ENCODE measurements around the gene PRDM16.

Gene PRDM16

DNA sequence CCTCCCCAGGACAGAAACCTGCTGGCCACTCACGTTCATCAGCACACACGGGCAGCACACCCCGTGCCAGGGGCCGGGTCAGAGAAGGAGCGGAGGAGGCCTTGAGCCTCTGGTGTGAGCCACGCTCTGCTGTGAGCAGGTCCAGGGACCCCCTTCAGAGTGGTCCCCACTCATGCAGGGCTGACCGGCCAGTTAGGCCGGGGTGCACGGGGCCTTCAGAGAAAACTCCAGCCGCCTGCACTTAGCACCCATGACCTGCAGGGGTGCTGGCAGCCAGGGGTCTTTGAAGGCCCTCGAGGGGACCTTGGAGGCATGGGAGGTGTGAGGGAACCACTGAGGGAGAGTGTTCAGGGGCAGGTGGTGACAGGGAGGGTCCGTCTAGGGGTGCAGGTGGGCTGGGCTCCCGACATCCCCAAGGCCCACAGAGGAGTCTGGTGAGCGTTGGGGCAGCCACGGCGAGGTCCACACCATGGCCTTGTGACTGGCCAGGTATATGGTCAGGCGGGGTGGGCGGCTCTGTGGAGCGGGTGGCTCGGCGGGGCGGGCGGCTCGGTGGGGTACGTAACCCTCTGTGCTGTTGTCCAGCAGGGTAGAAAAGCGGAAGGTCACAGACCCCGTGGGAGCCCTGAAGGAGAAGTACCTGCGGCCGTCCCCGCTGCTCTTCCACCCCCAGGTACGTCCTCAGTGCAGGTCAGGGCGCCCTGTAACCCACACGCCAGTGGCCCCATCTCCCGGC lies 345.1 kb downstream of the PRDM16 start:
- no peak overlapping the region for H3K27ac ChIP-seq (ENCODE audit: low read depth, low read length)
- no peaks in the 10 kb centered on the region for H3K36me3 ChIP-seq (ENCODE audit: control insufficient read depth, insufficient read depth, low read length)
- peaks cover 4% of the 10 kb centered on the region for H3K27me3 ChIP-seq (ENCODE audit: control insufficient read depth, insufficient read depth, low read length)
- H3K4me3 ChIP-seq (ENCODE audit: low read length): no peak overlapping the region
- no peaks in the 10 kb centered on the region for H3K4me1 ChIP-seq (ENCODE audit: control insufficient read depth, insufficient read depth, low read length)
- no peak overlapping the region for H3K9ac ChIP-seq (ENCODE audit: low read length)

DNA sequence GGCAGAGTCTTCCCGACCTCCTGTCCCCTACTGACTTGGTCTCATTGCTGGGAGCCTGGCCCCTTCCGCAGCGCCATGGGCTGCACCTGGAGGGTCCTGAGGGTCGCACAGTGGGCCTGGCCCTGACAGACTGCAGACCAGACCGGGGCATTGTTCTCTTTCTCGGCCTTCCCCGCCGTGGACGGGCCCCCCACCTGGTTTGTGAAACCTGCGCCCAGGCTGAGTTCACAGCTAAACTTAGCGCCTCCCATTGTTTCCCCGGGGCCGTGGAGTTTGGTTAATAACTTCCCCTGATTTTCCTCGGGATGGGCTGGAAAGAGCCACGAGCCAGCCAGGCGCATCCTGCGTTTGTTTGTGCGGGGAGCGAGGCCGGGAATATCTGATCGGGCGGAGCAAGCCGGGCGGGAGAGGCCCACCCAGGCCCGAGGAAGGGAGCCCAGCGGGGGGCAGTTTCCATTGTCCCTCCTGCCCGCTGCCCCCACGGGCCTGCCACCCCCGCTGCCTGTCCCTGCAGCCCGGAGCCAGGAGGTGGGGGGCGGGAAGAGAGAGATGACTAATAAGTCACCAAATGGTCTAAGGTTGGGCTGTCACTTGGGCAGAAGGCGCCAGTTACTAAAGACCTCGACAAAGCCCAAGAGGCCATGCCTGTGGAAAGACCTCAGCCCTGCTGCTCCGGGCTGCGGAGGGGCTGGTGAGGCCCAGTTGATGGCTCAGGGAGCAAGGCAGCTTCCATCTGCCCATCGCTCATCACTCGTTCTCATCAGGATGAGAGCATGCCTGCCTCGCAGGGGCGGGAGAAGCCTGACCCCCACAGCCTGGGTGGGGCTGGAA lies 346.5 kb downstream of the PRDM16 start:
- Histone ChIP-seq H3K4me1 (ENCODE audit: control insufficient read depth, insufficient read depth, low read length) (no peaks in the 10 kb centered on the region), H3K27ac (ENCODE audit: low read depth, low read length) (no peak overlapping the region), H3K9ac (ENCODE audit: low read length) (no peak overlapping the region), H3K36me3 (ENCODE audit: control insufficient read depth, insufficient read depth, low read length) (no peaks in the 10 kb centered on the region), H3K4me3 (ENCODE audit: low read length) (no peak overlapping the region), H3K27me3 (ENCODE audit: control insufficient read depth, insufficient read depth, low read length) (no peaks in the 10 kb centered on the region)

DNA sequence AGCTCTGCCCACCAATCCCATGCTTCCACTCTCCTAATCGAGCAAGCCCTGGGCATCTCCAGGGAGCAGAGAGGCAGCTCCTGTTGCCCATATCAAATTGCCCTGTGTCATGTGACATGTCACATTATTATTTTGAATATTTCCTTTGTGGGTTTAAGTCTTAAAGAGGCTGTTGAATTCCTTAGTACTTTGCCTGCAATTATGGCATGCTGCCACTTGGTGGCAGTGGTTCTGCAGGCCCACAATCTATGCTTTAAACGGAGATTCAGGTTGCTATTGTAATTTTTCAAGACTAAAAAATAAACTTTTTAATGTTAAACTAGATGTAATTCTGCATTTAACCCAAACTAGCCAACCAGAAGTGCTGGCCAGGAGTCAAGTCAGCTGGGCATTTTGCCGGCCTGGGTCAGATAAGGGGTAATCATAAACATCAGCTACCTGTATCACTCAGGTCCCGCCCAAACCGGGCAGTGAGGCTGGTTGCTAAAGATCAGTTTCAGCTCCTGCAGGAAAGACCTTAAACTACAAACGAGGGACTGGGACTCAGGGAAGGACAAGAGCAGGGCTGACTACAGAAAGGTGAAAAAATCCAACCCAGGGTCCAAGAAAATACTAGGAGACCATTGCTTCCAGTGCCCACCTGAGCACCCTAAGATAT lies 348.2 kb downstream of the PRDM16 start:
- Histone ChIP-seq H3K4me1 (ENCODE audit: control insufficient read depth, insufficient read depth, low read length) (no peaks in the 10 kb centered on the region), H3K27me3 (ENCODE audit: control insufficient read depth, insufficient read depth, low read length) (peaks cover 3% of the 10 kb centered on the region), H3K36me3 (ENCODE audit: control insufficient read depth, insufficient read depth, low read length) (no peaks in the 10 kb centered on the region), H3K9ac (ENCODE audit: low read length) (no peak overlapping the region), H3K27ac (ENCODE audit: low read depth, low read length) (no peak overlapping the region), H3K4me3 (ENCODE audit: low read length) (no peak overlapping the region)

DNA sequence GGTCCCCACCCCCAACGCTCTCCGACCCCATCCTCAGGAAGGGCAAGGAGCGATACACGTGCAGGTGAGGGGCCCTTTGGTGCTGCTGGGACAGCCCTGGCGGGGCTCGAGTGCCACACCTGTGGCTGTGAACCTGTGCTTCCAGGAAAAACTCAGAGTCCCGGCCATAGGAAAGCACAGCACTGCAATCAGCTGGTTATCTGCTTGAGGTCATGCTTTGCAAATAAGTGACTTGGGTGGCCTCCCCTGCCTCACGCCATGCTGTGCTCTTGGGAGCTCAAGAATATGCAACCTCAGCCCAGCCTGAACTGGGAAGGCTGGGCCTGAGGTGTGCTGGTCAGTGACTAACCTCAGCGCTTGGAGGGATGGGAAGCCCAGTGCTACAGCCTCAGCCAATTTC lies 348.9 kb downstream of the PRDM16 start:
- Histone ChIP-seq H3K4me3 (ENCODE audit: low read length) (no peak overlapping the region), H3K36me3 (ENCODE audit: control insufficient read depth, insufficient read depth, low read length) (no peaks in the 10 kb centered on the region), H3K4me1 (ENCODE audit: control insufficient read depth, insufficient read depth, low read length) (no peaks in the 10 kb centered on the region), H3K27ac (ENCODE audit: low read depth, low read length) (no peak overlapping the region), H3K9ac (ENCODE audit: low read length) (no peak overlapping the region), H3K27me3 (ENCODE audit: control insufficient read depth, insufficient read depth, low read length) (peaks cover 4% of the 10 kb centered on the region)

DNA sequence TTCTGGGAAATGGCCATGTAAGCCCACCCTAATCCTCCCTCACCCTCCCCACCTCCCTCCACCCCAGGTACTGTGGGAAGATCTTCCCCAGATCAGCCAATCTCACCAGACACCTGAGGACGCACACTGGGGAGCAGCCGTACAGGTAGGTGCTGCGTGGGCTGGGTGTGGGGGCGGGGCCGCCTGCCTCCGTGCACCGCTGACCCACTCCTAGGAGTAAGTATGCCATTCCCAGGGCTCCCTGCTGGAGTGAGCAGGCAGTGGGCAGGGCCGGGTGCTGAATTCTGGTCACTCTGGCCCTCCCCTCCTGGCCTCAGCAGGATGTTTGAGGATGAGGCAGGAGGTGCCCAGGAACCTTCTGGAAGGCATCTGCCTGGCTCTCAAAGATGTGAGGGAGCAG lies 349.6 kb downstream of the PRDM16 start:
- peaks cover 6% of the 10 kb centered on the region for H3K27me3 ChIP-seq (ENCODE audit: control insufficient read depth, insufficient read depth, low read length)
- H3K27ac ChIP-seq (ENCODE audit: low read depth, low read length): no peak overlapping the region

DNA sequence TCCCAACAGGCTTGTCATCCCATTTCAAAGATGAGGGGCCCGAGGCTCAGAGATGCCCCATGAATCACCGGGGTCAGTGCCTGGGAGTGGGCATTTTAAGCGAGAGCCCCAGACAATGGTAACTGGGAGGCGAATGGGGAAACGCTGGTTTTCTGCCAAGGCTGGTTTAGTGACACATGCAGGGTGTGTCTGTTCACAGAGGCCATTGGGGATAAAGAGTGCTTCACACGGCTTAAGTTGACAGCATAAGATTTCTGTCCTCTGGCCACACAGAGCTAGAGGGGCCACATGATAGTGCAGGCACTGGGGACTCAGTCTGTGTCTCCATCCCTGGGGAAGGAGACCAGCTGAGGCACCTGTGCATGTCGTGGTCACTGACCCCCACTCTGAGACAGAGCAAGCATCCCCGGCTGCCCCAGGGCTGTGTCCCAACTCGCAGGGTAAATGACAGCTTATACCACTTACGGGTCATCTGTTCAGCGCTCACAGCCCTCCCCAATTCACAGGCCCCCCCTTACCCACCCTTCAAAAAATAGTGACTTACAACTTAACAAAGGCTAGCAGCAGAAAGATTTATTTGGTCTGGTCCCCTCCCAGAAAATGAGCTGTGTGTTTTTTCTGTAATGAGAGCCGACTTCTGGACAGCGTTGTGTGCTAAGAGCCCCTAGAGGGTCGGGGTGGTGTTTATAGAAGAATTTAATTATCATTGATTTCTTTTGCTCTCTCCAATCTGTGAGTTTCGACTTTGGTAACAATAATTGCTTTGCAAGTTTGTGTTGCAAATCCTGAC lies 350.6 kb downstream of the PRDM16 start:
- H3K27ac ChIP-seq (ENCODE audit: low read depth, low read length): no peak overlapping the region
- H3K4me3 ChIP-seq (ENCODE audit: low read length): no peak overlapping the region
- no peaks in the 10 kb centered on the region for H3K36me3 ChIP-seq (ENCODE audit: control insufficient read depth, insufficient read depth, low read length)
- H3K4me1 ChIP-seq (ENCODE audit: control insufficient read depth, insufficient read depth, low read length): no peaks in the 10 kb centered on the region
- no peak overlapping the region for H3K9ac ChIP-seq (ENCODE audit: low read length)
- peaks cover 6% of the 10 kb centered on the region for H3K27me3 ChIP-seq (ENCODE audit: control insufficient read depth, insufficient read depth, low read length)

More for the DNA sequence above, 349.6 kb downstream of the PRDM16 start:
- Histone ChIP-seq H3K36me3 (ENCODE audit: control insufficient read depth, insufficient read depth, low read length) (no peaks in the 10 kb centered on the region), H3K9ac (ENCODE audit: low read length) (no peak overlapping the region), H3K4me1 (ENCODE audit: control insufficient read depth, insufficient read depth, low read length) (no peaks in the 10 kb centered on the region), H3K4me3 (ENCODE audit: low read length) (no peak overlapping the region)

DNA sequence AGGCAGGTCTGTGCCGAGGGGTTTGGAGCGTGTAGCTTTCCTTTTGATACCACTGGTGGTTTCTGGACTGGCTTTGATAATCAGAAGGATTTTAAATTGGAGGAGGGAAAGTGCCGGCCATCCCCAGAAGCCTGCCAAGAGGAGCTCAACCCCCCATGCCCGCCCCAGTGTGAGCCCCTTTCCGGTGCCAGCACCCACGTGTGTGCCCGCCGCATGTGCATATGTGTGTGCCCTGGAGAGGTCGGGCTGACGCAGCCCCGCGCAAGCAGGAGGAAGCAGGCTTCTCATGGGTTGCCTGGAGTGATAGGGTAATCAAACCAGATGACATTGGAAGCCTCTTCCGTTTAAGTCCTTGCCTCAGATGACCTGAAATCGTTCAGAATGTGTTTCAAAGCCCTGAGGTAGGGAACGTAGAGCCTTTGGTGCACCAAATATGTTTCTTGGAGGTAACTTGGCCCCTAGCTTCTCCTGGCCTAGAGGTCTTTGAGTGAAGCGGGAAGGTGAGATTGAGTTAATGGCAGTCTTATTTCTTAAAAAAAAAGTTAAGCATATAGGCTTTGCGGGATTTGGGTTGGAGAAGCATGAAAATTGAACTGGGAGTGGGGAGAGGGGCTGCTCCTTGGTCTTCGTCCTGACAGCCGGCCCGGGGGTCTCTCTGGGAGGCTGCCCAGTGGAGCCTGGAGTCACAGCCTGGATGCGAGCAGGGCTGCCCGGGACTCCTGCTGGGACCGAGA lies 351.4 kb downstream of the PRDM16 start:
- H3K27ac ChIP-seq (ENCODE audit: low read depth, low read length): no peak overlapping the region
- no peak overlapping the region for H3K9ac ChIP-seq (ENCODE audit: low read length)
- peaks cover 6% of the 10 kb centered on the region for H3K27me3 ChIP-seq (ENCODE audit: control insufficient read depth, insufficient read depth, low read length)
- no peaks in the 10 kb centered on the region for H3K36me3 ChIP-seq (ENCODE audit: control insufficient read depth, insufficient read depth, low read length)
- H3K4me1 ChIP-seq (ENCODE audit: control insufficient read depth, insufficient read depth, low read length): no peaks in the 10 kb centered on the region
- no peak overlapping the region for H3K4me3 ChIP-seq (ENCODE audit: low read length)

DNA sequence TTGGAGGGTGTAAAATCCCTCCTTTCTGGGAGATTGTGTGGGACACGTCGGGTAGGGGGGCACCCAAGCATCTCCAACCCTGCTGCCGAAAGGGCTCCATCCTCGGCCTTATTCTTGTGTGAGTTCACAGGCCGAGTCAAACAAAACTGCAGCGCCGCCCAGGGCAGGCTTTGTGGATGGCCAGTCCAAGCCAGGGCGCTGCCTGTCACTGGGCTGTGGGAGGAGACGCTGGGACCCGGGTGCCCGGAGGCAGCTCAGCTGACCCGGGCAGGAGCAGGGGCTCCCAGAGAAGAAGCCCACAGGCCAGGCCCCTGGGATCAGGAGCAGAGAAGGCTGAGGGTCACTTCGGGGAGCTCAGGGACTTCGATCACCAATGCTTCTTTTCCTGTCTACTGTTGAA lies 353.6 kb downstream of the PRDM16 start:
- no peak overlapping the region for H3K9ac ChIP-seq (ENCODE audit: low read length)
- H3K4me1 ChIP-seq (ENCODE audit: control insufficient read depth, insufficient read depth, low read length): no peaks in the 10 kb centered on the region
- peaks cover 6% of the 10 kb centered on the region for H3K27me3 ChIP-seq (ENCODE audit: control insufficient read depth, insufficient read depth, low read length)
- H3K27ac ChIP-seq (ENCODE audit: low read depth, low read length): no peak overlapping the region
- H3K36me3 ChIP-seq (ENCODE audit: control insufficient read depth, insufficient read depth, low read length): no peaks in the 10 kb centered on the region
- H3K4me3 ChIP-seq (ENCODE audit: low read length): no peak overlapping the region

DNA sequence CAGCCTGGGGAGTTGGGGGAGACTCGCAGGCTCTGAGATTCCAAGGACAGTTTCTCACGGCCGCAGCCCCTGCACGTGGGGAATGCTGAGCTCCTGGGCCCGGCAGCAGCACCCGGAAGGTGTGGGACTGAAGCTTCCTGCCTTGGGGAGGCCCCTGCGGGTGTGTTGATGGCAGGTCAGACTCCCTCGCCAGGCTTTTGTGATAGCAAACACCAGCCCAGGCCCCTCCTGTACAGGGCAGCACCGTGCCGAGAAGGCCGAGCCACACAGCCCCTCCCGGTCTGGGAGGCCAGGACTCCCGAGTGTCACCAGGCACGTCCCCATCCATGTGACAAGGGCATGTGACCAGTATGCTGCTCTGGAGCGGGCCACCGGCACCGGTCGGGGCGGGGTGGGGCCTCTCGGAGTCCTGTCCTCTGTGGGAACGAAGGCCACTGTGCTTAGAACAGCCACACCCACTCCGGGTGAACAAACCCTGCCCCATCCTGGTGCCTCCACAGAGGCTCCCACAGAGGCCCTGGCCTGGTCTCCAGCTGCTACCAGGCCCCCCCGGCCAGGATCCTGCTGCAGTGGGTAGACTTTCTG lies 354.3 kb downstream of the PRDM16 start:
- no peak overlapping the region for H3K27ac ChIP-seq (ENCODE audit: low read depth, low read length)
- no peak overlapping the region for H3K9ac ChIP-seq (ENCODE audit: low read length)
- peaks cover 6% of the 10 kb centered on the region for H3K27me3 ChIP-seq (ENCODE audit: control insufficient read depth, insufficient read depth, low read length)
- no peaks in the 10 kb centered on the region for H3K36me3 ChIP-seq (ENCODE audit: control insufficient read depth, insufficient read depth, low read length)
- H3K4me3 ChIP-seq (ENCODE audit: low read length): no peak overlapping the region
- no peaks in the 10 kb centered on the region for H3K4me1 ChIP-seq (ENCODE audit: control insufficient read depth, insufficient read depth, low read length)

DNA sequence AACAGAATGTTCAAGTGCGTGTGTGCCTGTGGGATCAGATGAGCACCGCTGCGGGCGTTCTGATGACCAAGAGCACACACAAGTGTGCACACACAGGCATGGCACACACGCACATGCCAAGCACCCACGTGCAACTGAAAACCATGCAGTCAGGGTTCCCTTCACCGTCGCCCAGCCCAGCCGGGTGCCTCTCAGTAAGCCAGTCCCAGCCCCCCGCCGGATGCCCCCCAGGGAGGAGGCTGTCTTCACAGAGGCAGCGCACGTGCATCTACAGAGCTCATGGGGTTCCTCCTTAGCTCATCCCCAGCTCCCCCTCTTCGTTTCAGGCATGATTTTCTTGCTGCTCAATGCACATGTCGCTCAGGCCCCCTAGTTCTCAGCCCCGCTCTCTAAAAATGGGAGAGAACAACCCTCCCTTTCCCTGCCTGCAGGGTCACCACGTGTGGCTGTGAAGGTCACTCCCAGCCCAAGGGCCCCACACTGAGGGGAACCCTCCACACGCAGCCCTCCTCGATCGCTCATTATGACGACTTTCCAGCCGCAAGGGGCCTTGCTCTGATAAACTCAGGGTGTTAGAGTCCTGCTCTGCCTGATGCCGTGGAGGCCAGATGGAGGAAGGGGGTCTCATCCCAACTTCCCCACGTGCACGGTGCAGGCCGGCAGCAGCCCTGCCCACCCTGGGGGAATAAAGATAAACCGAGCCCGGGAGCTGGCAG lies 355.1 kb downstream of the PRDM16 start:
- H3K27me3 ChIP-seq (ENCODE audit: control insufficient read depth, insufficient read depth, low read length): peaks cover 6% of the 10 kb centered on the region
- no peaks in the 10 kb centered on the region for H3K4me1 ChIP-seq (ENCODE audit: control insufficient read depth, insufficient read depth, low read length)
- no peak overlapping the region for H3K4me3 ChIP-seq (ENCODE audit: low read length)
- H3K9ac ChIP-seq (ENCODE audit: low read length): no peak overlapping the region
- H3K27ac ChIP-seq (ENCODE audit: low read depth, low read length): no peak overlapping the region
- H3K36me3 ChIP-seq (ENCODE audit: control insufficient read depth, insufficient read depth, low read length): no peaks in the 10 kb centered on the region

Measured in rectal smooth muscle tissue (tissue), 1 donor.